HepG2 (cell line): ENCODE measurements around the gene CAPS. TPM values are rescaled to one million over a fixed set of nuclear protein-coding genes. Genes with fewer than 3 reads are reported as not detected.
A peak's percentile ranks its signal among the peaks of the same experiment; 100 is the strongest.

Experiments
- ATF7-NPFF ChIP-seq: sonication (generic); formaldehyde crosslinking; IDR thresholded peaks from 2 replicates; pipeline ENCODE4 v1.8.1; 2023; ENCODE audit warnings: mild to moderate bottlenecking, low read depth, missing genetic modification reagents, moderate library complexity
- HNF1B ChIP-seq: sonication (generic); formaldehyde crosslinking; IDR thresholded peaks from 2 replicates; pipeline ENCODE4 v1.5.1; 2020; ENCODE audit warnings: mild to moderate bottlenecking, moderate library complexity, missing genetic modification reagents
- HOXA7 ChIP-seq: sonication (generic); formaldehyde crosslinking; IDR thresholded peaks from 2 replicates; pipeline ENCODE4 v1.8.1; 2022; ENCODE audit warnings: mild to moderate bottlenecking, missing genetic modification reagents, moderate library complexity
- JARID2 ChIP-seq: sonication (generic); formaldehyde crosslinking; IDR thresholded peaks from 2 replicates; pipeline ENCODE4 v1.8.1; 2023; ENCODE audit warnings: missing genetic modification reagents, inconsistent platforms; ENCODE audit not compliant: insufficient replicate concordance
- KIAA2018 ChIP-seq: sonication (generic); formaldehyde crosslinking; IDR thresholded peaks from 2 replicates; pipeline ENCODE4 v1.5.0; 2020; ENCODE audit warnings: mild to moderate bottlenecking, missing genetic modification reagents, borderline replicate concordance
- MYC ChIP-seq: sonication (generic); formaldehyde crosslinking; IDR thresholded peaks from 2 replicates; pipeline ENCODE4 v1.9.0; 2021; ENCODE audit warnings: missing genetic modification reagents, borderline replicate concordance
- PHF21A ChIP-seq: sonication (generic); formaldehyde crosslinking; IDR thresholded peaks from 2 replicates; pipeline ENCODE4 v1.5.0; 2020; ENCODE audit warnings: mild to moderate bottlenecking, missing genetic modification reagents
- RCOR2 ChIP-seq: IDR thresholded peaks from 2 replicates; pipeline ENCODE4 v1.6.1; 2016; ENCODE audit warnings: missing biosample characterization, missing genetic modification reagents
- REL ChIP-seq: sonication (generic); formaldehyde crosslinking; conservative IDR thresholded peaks from 2 replicates; pipeline ENCODE4 v1.8.0; 2022; ENCODE audit warnings: mild to moderate bottlenecking, missing genetic modification reagents, moderate library complexity
- ZBTB4 ChIP-seq: sonication (generic); formaldehyde crosslinking; IDR thresholded peaks from 2 replicates; pipeline ENCODE4 v1.4.0; 2020; ENCODE audit warnings: missing genetic modification reagents, mild to moderate bottlenecking, borderline replicate concordance
- ZKSCAN5 ChIP-seq: sonication (generic); formaldehyde crosslinking; IDR thresholded peaks from 2 replicates; pipeline ENCODE4 v1.5.1; 2020; ENCODE audit warnings: mild to moderate bottlenecking, missing genetic modification reagents
- ZNF138 ChIP-seq: sonication (generic); formaldehyde crosslinking; IDR thresholded peaks from 2 replicates; pipeline ENCODE4 v1.5.0; 2020; ENCODE audit warnings: mild to moderate bottlenecking, low read depth, missing genetic modification reagents
- ZNF367 ChIP-seq: sonication (generic); formaldehyde crosslinking; IDR thresholded peaks from 2 replicates; pipeline ENCODE4 v1.4.0; 2020; ENCODE audit warnings: missing genetic modification reagents, borderline replicate concordance
- ZNF567 ChIP-seq: sonication (generic); formaldehyde crosslinking; IDR thresholded peaks from 2 replicates; pipeline ENCODE4 v1.8.1; 2023; ENCODE audit warnings: mild to moderate bottlenecking, missing genetic modification reagents, borderline replicate concordance
- ZNF589 ChIP-seq: sonication (generic); formaldehyde crosslinking; conservative IDR thresholded peaks from 2 replicates; pipeline ENCODE4 v1.8.0; 2022; ENCODE audit warnings: mild to moderate bottlenecking, moderate library complexity, missing genetic modification reagents
- polyA plus RNA-seq, 8 experiments: library from polyadenylated mRNA; depleted of rRNA in 3 of 8; stranded (reverse) in 7 of 8; unstranded in 1 of 8; fragments of >200 nt; fragmentation: Illumina TruSeq in 4 of 8; extraction: Trizol in 4 of 8; gene quantifications; 2 replicates each; pipeline versions ENCODE4 v1.2.1 to v1.2.3, GENCODE V29; 2011 to 2016; ENCODE audit warnings: low read depth in 4 of 8, missing spikeins in 1 of 8, mixed read lengths in 1 of 8; ENCODE audit not compliant: insufficient read depth in 1 of 8
- total RNA-seq, 5 experiments: library from RNA; depleted of rRNA; stranded (reverse); fragments of >200 nt; fragmentation: Illumina TruSeq; extraction: Trizol; gene quantifications; 2 replicates each; pipeline ENCODE4 v1.2.3, GENCODE V29; 2016; ENCODE audit warnings: low read depth in 1 of 5

CAPS gene
- total and polyA plus RNA-seq, 2 of the 13 experiments (the other 11 are each of a cell fraction or from before 2014, with no cell fraction given) = 3.1 TPM

GRCh38 chr19:5903624-5904351 is 10.3 kb upstream of the CAPS start, which contains the start of gene NDUFA11 (continued):
- TF ChIP-seq HOXA7 (CRISPR knock-in tag) (no peak), ZNF567 (CRISPR knock-in tag) (no peak; the same call in 1 of the 2 replicates), ZBTB4 (CRISPR knock-in tag) (no peak), ZNF367 (CRISPR knock-in tag) (no peak), ATF7-NPFF (CRISPR knock-in tag) (peak; percentile 57; the same call in 1 of the 2 replicates), RCOR2 (no peak), REL (CRISPR knock-in tag) (peak; percentile 68; the same call in 1 of the 2 replicates), ZNF138 (peak; percentile 61; the same call in 1 of the 2 replicates), ZKSCAN5 (CRISPR knock-in tag) (0 out of 2 replicates have a peak, but pooled peaks have one; percentile 35), MYC (CRISPR knock-in tag) (peak; percentile 92), PHF21A (CRISPR knock-in tag) (peak; percentile 99), HNF1B (CRISPR knock-in tag) (peak; percentile 85; the same call in 1 of the 2 replicates), JARID2 (CRISPR knock-in tag) (peak; percentile 62), ZNF589 (peak; percentile 85; the same call in 1 of the 2 replicates), KIAA2018 (CRISPR knock-in tag) (no peak)
